Ovary (tissue), 9 donors: ENCODE results near the gene UAP1L1. TPM values are rescaled to one million over a fixed set of nuclear protein-coding genes. Genes with fewer than 3 reads are reported as not detected.
"Not testable (repeated sequence)": the region's sequence is repeated elsewhere in the genome, so short reads cannot be mapped to it uniquely, and the experiment has no call there.

Experiments used
- DNase-seq, 5 donors: peaks; one replicate each; pipeline ENCODE4 v3.0.0-alpha.2; 2019 to 2020
- H3K27ac ChIP-seq, 2 donors: fragments of 200-600 bp; one replicate each; pipeline versions ENCODE4 v1.5.1 to v1.8.0; 2019 to 2022
- H3K27me3 ChIP-seq: fragments of 200-600 bp; one replicate; pipeline ENCODE4 v1.8.0; 2022
- H3K36me3 ChIP-seq: fragments of 200-600 bp; sonication (generic); one replicate; pipeline ENCODE4 v1.5.1; 2019
- H3K4me1 ChIP-seq: one replicate; pipeline ENCODE4 v1.8.1; 2013; ENCODE audit warnings: mild to moderate bottlenecking, moderate library complexity; ENCODE audit not compliant: insufficient read depth
- H3K4me3 ChIP-seq: fragments of 200-600 bp; sonication (generic); one replicate; pipeline ENCODE4 v1.5.1; 2017
- H3K9me3 ChIP-seq, 2 donors: fragments of 200-600 bp in 1 of 2; sonication (generic) in 1 of 2; one replicate each; pipeline versions ENCODE4 v1.5.1 to v1.8.1; 2013 to 2019; ENCODE audit warnings: mild to moderate bottlenecking in 1 of 2, moderate library complexity in 1 of 2
- EP300 ChIP-seq: sonication (generic); formaldehyde crosslinking; IDR thresholded peaks from one replicate; pipeline ENCODE4 v1.6.1; 2017; ENCODE audit warnings: antibody characterized with exemption
- POLR2A ChIP-seq: fragments of 450-650 bp; IDR thresholded peaks from one replicate; pipeline ENCODE4 v1.6.1; 2017; ENCODE audit warnings: antibody characterized with exemption, mild to moderate bottlenecking, moderate library complexity
- WGBS, 3 donors: extraction: QIAGEN DNeasy Blood & Tissue Kit in 1 of 3; methylation state at CpG; one replicate each; pipeline versions ENCODE4 v1.1.5 to v1.1.7; 2013 to 2017; 5-methylcytosine and 5-hydroxymethylcytosine counted together
- intact Hi-C, 4 donors: fragments of 100-400 bp; cut with DNase I; formaldehyde crosslinking; loops; one replicate each; pipeline versions ENCODE4 v1.11.0 to v1.15.1; 2022 to 2023
- polyA plus RNA-seq, 2 donors: library from polyadenylated mRNA; stranded (reverse); fragments of 200-250 nt in 1 of 2; fragments of 350-450 nt in 1 of 2; fragmentation: Illumina TruSeq in 1 of 2; extraction: RNeasy Lipid Tissue Mini Kit (QIAGEN cat#74804) in 1 of 2; gene quantifications; one replicate each; pipeline ENCODE4 v1.2.3, GENCODE V29; 2013 to 2014
- total RNA-seq, 7 donors: library from RNA; depleted of rRNA in 2 of 7; stranded (reverse); fragments of >200 nt in 2 of 7; fragmentation: NEBNext Ultra II Directional in 3 of 7; extraction: Animal tissue kit (Norgen Biotek cat#: 25700) in 3 of 7; gene quantifications; one replicate each; pipeline versions ENCODE4 v1.1.0 to v1.2.4, GENCODE V29; 2016 to 2023
- TF ChIP-seq, protein P1 (sequence below), 3 donors: fragments of 450-650 bp in 2 of 3; fragments of 200-600 bp in 1 of 3; IDR thresholded peaks; one replicate each; pipeline versions ENCODE4 v1.5.1 to v1.8.0; 2016 to 2022; ENCODE audit warnings: antibody characterized with exemption in 3 of 3, mild to moderate bottlenecking in 1 of 3
- donor health status: DM: no; HTN: no; CAD: no; lungs with moderate emphysema.
- donor health status: DM: no; HTN: no; CAD: no.
- donor health status: Bipolar disorder and iron deficiency.
- donor health status: DM: yes; HTN: yes; CAD: no.
- donor health status: DM: no; HTN: no; CAD: no.
- donor health status: DM: yes; HTN: yes; CAD: no.

UAP1L1 gene
- total and polyA plus RNA-seq, 9 donors: 1.3 to 6.3 (median 4.1) TPM

GRCh38 chr9:137058521-137059234 is 18.6 kb upstream of the UAP1L1 start:
- H3K27me3 ChIP-seq: no peaks in the 10 kb centered on the region
- intact Hi-C loops: no loop called here
- no peak for DNase-seq
- no peaks in the 10 kb centered on the region for H3K9me3 ChIP-seq
- no peak for TF ChIP-seq EP300
- no peak for TF ChIP-seq POLR2A
- TF ChIP-seq, protein P1, sequence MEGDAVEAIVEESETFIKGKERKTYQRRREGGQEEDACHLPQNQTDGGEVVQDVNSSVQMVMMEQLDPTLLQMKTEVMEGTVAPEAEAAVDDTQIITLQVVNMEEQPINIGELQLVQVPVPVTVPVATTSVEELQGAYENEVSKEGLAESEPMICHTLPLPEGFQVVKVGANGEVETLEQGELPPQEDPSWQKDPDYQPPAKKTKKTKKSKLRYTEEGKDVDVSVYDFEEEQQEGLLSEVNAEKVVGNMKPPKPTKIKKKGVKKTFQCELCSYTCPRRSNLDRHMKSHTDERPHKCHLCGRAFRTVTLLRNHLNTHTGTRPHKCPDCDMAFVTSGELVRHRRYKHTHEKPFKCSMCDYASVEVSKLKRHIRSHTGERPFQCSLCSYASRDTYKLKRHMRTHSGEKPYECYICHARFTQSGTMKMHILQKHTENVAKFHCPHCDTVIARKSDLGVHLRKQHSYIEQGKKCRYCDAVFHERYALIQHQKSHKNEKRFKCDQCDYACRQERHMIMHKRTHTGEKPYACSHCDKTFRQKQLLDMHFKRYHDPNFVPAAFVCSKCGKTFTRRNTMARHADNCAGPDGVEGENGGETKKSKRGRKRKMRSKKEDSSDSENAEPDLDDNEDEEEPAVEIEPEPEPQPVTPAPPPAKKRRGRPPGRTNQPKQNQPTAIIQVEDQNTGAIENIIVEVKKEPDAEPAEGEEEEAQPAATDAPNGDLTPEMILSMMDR (IDR thresholded peaks at IDR 0.05): no peak
- WGBS, 3 donors: 88 to 92% (median 91%) methylated on average over 9 of the region's 9 CpGs
- peaks cover 19% of the 10 kb centered on the region for H3K4me1 ChIP-seq
- no peaks in the 10 kb centered on the region for H3K36me3 ChIP-seq
- H3K4me3 ChIP-seq: no peak overlapping the region
- no peak overlapping the region for H3K27ac ChIP-seq

DNA sequence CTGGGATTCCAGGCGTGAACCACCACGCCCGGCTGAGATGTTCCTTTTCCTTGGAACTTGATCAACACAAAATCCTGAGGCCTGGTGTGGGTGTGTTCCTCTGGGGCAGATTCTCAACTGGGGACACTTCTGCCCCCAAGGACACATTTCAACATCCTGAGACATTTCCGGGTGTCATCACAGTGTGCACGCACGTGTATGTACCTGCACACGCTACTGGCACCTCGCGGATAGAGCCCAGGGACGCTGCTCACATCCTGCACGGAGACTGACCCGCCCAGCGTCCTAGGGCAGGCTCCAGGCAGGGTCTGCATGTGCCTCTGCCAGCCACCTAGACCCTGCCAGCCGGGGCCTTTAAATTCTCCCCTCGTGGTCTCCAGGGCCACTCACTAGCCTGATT is 14.9 kb upstream of the UAP1L1 start:
- H3K4me1 ChIP-seq: no peaks in the 10 kb centered on the region
- H3K27ac ChIP-seq: no peak overlapping the region
- intact Hi-C loops: no loop called here
- WGBS, 3 donors: 87 to 91% (median 88%) methylated on average over 15 of the region's 15 CpGs
- H3K36me3 ChIP-seq: no peaks in the 10 kb centered on the region
- H3K4me3 ChIP-seq: no peak overlapping the region
- no peak for DNase-seq
- TF ChIP-seq, protein P1 (IDR thresholded peaks at IDR 0.05): no peak
- TF ChIP-seq EP300: no peak
- no peak for TF ChIP-seq POLR2A
- H3K27me3 ChIP-seq: no peaks in the 10 kb centered on the region
- H3K9me3 ChIP-seq: no peaks in the 10 kb centered on the region

- H3K4me1 ChIP-seq, H3K27ac ChIP-seq, H3K9me3 ChIP-seq, H3K4me3 ChIP-seq, H3K27me3 ChIP-seq, intact Hi-C loops, H3K36me3 ChIP-seq, DNase-seq: not testable (repeated sequence)
- 88 to 91% (median 90%) methylated on average over 6 to 9 of the region's 9 CpGs for WGBS, 3 donors
Observed at GRCh38 chr9:137062798-137063197, 14.5 kb upstream of the UAP1L1 start.

DNA sequence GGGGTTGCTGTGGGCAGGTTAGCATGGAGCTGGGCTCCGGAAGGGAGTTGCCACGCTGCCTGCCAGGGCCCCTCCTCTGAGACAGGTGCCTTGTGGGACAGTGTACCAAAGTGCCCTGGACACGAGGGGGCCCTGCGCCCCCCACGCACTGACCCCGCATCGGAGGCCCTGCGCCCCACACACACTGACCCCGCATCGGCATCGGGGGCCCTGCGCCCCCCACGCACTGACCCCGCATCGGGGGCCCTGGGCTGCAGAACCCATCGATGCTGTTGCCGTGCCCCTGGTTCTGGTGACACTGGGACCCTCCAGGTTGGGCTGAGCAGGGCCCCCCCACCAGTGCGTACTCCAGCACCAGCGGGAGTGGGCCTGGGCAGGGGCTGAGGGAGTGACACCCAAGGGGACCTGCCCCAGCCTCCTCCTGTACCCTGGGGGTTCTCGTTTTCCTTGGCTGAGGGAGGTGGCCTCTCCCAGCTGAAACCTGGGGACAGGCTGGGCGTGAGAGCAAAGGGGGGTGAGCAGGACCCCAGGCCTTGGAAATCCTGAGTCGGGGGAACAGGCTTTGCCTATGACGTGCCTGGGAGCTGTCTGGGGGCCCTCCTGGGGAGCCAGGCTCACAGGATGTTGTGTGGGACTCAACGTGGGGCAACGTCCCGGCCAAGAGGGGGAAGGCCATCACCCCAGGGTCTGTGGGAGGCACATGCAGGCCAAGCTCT is 13.8 kb upstream of the UAP1L1 start:
- Histone ChIP-seq H3K27ac (no peak overlapping the region), H3K27me3 (no peaks in the 10 kb centered on the region), H3K4me1 (no peaks in the 10 kb centered on the region), H3K36me3 (no peaks in the 10 kb centered on the region), H3K9me3 (no peaks in the 10 kb centered on the region), H3K4me3 (no peak overlapping the region)
- WGBS, 3 donors: 69 to 73% (median 70%) methylated on average over 13 to 26 of the region's 26 CpGs
- TF ChIP-seq, protein P1 (IDR thresholded peaks at IDR 0.05): no peak
- TF ChIP-seq EP300: no peak
- no peak for TF ChIP-seq POLR2A
- no peak for DNase-seq
- intact Hi-C loops: loop anchor here in 1 of 4 donors (2.0 kb wide), 1 partner anchor 15 kb away; no protein-coding TSS in a partner anchor
